Prostate gland (tissue), 2 donors: Measurements from ENCODE around the gene ZMAT3.

Experiments
- CTCF ChIP-seq, 4 experiments: fragments of 200-600 bp in 2 of 4; fragments of 450-650 bp in 2 of 4; sonication (generic) in 2 of 4; IDR thresholded peaks; 1 replicate in 3 of 4; 2 replicates in 1 of 4; pipeline ENCODE4 v1.5.1; 2016 to 2019; ENCODE audit warnings: antibody characterized with exemption in 4 of 4, mild to moderate bottlenecking in 2 of 4, moderate library complexity in 2 of 4
- POLR2AphosphoS5 ChIP-seq: sonication (generic); formaldehyde crosslinking; IDR thresholded peaks from one replicate; pipeline ENCODE4 v1.6.1; 2017; ENCODE audit warnings: antibody characterized with exemption

DNA sequence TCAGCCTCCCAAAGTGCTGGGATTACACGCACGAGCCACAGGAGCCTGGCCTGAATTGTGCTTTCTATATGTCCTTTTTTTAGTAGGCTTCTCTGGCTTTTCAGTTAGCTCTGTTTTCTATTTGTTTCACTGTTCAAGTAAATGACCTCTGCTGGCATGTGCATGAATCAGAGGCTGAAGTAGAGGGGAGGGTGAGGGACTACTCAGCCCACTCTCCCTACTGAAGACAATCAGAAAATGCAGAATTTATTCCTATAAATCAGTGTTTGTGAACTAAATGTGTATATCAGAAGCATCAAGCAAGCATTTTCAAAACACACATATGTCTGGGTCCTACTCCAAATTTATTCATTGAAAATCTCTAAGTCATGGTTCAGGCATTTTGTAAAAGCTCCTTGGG is 45.0 kb downstream of the ZMAT3 start:
- no peak for TF ChIP-seq CTCF (IDR thresholded peaks at IDR 0.05)
- TF ChIP-seq POLR2AphosphoS5 = no peak
